ENCODE measurements around the gene PLEKHG3.

The PLEKHG3 gene

DNA sequence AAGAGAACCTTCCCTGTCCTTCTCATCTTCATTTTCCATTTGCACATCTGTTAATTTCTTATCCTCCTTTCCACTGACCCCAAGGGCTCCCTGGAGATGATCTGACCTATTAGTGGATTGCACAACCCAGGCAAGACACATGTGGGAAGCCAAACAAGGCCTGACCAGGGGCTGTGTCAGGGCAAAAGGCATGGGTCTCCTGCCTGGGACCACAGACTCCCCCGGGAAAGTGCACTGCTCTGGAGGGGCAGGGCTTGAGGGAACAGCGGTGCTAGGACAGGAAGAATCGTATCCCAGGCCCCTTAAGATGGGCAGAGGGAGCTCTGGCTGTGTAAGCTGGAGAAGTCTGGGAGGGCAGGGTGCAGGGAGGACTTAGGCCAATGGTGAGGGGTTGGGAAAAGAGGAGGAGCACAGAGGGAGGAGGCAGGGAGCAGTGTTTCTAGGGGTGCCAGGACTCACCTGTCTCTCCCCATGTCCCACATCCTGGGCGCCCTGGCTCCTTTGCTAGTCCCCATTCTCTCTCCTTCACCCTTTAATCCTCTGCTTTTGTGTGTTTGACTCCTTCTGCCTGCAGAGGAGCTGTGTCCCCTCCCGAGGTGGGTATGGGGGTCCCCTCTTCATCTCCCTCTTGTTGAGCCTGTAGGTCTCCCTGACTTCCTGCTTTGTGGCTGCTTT lies 25.3 kb downstream of the PLEKHG3 start:
- no peak for DNase-seq (ENCODE audit: low read depth)
- TF ChIP-seq, protein P1, sequence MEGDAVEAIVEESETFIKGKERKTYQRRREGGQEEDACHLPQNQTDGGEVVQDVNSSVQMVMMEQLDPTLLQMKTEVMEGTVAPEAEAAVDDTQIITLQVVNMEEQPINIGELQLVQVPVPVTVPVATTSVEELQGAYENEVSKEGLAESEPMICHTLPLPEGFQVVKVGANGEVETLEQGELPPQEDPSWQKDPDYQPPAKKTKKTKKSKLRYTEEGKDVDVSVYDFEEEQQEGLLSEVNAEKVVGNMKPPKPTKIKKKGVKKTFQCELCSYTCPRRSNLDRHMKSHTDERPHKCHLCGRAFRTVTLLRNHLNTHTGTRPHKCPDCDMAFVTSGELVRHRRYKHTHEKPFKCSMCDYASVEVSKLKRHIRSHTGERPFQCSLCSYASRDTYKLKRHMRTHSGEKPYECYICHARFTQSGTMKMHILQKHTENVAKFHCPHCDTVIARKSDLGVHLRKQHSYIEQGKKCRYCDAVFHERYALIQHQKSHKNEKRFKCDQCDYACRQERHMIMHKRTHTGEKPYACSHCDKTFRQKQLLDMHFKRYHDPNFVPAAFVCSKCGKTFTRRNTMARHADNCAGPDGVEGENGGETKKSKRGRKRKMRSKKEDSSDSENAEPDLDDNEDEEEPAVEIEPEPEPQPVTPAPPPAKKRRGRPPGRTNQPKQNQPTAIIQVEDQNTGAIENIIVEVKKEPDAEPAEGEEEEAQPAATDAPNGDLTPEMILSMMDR (conservative IDR thresholded peaks at IDR 0.05; ENCODE audit: low read depth, low read length): no peak
- no peak overlapping the region for H3K4me3 ChIP-seq (ENCODE audit: low read length)

DNA sequence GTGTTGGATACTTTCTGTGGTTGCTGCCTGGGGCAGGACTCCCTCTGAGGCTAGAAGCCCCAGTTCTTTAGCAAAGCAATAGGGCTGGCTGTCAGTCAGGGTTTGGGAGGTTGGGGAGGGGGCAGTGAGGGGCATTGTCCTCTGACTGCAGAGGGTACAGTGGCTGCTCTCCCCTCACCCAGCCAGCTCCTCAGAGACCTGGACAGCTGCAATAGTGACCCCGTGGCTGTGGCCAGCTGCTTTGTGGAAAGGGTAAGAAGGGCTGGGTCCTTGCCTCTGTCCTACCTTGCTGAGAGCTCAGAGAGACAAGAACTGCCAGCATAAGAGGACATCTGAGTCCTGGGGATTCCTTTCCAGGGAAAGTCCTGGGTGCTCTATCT lies 25.8 kb downstream of the PLEKHG3 start:
- TF ChIP-seq, protein P1 (conservative IDR thresholded peaks at IDR 0.05; ENCODE audit: low read depth, low read length): no peak
- DNase-seq (ENCODE audit: low read depth): no peak
- H3K4me3 ChIP-seq (ENCODE audit: low read length): no peak overlapping the region

DNA sequence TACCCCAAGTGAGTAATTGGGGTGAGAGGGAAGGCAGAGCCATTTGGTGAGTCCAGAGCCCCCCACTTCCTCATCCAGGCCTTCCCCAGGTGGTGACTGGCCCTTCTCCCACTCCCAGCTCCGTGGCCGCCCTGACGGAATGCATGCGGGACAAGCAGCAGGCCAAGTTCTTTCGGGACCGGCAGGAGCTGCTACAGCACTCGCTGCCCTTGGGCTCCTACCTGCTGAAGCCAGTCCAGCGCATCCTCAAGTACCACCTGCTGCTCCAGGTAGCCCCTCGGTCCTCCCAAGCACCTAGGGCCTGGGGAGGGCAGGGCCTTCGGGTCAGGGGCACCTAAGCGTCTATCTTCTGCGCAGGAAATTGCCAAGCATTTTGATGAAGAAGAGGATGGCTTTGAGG lies 26.5 kb downstream of the PLEKHG3 start:
- no peak for DNase-seq (ENCODE audit: low read depth)
- TF ChIP-seq, protein P1 (conservative IDR thresholded peaks at IDR 0.05; ENCODE audit: low read depth, low read length): no peak
- no peak overlapping the region for H3K4me3 ChIP-seq (ENCODE audit: low read length)

DNA sequence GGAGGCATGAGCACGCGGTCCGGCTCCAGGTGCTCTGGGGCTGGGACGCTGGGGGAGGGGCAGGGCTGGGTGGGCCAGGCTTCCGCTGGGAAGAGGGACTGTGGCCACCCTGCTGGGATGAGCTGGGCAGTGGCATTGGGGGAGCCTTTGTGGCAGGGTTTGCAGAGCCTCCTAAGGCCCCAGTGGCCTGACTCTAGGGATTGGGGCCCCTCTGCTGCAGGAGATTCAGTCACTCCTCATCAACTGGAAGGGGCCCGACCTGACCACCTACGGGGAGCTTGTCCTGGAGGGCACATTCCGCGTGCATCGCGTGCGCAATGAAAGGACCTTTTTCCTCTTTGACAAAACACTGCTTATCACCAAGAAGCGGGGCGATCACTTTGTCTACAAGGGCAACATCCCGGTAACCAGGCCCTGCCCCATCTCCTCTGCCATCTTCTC lies 26.9 kb downstream of the PLEKHG3 start:
- no peak for DNase-seq (ENCODE audit: low read depth)
- H3K4me3 ChIP-seq (ENCODE audit: low read length): no peak overlapping the region

DNA sequence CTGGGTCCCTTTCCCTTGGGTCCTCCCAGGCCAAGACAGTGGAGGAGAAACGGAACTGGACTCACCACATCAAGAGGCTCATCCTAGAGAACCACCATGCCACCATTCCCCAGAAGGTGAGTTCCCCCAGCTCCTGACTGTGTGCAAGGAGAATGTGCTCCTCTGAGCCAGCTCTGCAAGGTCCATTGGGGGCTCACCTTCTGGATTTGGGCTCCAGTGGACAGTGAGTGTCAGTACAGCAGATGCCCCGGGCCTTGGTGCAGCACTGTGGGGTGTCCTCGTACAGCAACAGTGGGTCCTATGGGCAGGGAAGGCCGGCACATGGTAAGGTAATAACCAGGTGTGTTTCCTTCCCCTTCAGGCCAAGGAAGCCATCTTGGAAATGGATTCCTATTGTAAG lies 27.8 kb downstream of the PLEKHG3 start:
- no peak overlapping the region for H3K4me3 ChIP-seq (ENCODE audit: low read length)
- TF ChIP-seq, protein P1 (conservative IDR thresholded peaks at IDR 0.05; ENCODE audit: low read depth, low read length): no peak
- DNase-seq (ENCODE audit: low read depth): no peak

More for the DNA sequence above, 26.9 kb downstream of the PLEKHG3 start:
- TF ChIP-seq, protein P1 (conservative IDR thresholded peaks at IDR 0.05; ENCODE audit: low read depth, low read length): no peak

DNA sequence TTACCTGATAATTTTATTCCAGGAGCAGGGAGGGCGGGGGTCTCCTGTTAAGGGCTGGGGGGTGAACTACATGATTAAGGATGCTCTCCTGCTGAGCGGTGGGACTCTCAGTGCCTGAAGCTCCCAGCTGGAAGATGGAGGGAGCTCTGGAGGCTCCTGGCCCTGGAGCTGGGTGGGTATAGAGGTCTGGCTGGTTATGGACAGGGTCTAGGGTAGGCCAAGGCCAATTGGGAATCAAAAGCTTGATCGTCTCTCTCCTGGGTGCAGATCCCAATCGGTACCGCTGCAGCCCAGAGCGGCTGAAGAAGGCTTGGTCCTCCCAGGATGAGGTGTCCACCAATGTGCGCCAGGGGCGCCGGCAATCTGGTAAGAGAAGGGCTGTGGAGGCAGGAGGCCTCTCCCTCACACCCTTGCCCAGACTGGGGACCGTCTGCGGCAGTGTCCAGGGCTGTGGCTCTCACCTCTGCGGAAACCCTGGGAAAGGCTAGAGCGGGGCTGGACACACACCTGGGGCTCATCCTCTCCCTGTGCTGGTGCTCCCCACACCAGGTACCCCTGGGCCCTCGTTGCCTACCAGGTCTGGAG lies 28.4 kb downstream of the PLEKHG3 start:
- TF ChIP-seq, protein P1 (conservative IDR thresholded peaks at IDR 0.05; ENCODE audit: low read depth, low read length): no peak
- DNase-seq (ENCODE audit: low read depth): no peak
- no peak overlapping the region for H3K4me3 ChIP-seq (ENCODE audit: low read length)

DNA sequence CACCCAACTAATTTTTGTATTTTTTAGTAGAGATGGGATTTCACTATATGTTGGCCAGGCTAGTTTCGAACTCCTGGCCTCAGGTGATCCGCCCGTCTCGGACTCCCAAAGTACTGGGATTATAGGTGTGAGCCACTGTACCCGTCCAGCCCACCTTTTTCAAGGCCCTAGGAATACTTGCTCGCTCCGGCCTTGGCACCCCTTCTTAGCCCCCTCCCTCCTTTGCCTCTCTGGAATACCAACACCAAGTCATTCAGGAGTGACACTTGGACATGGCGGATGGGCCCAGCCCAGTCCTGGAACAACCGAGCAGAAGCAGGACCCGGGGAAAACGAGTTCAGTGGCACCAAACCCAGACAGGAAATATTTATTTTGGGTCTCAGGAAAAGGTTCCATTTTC lies 29.1 kb downstream of the PLEKHG3 start:
- TF ChIP-seq, protein P1 (conservative IDR thresholded peaks at IDR 0.05; ENCODE audit: low read depth, low read length): no peak
- no peak for DNase-seq (ENCODE audit: low read depth)
- H3K4me3 ChIP-seq (ENCODE audit: low read length): no peak overlapping the region
